ENCODE results near the gene VIL1. TPM values are rescaled to one million over a fixed set of nuclear protein-coding genes. Genes with fewer than 3 reads are reported as not detected.
A peak's percentile ranks its signal among the peaks of the same experiment; 100 is the strongest.

VIL1 gene
- total RNA-seq, 2 donors from 2014 or later = 0.09 TPM; not detected in 1

DNA sequence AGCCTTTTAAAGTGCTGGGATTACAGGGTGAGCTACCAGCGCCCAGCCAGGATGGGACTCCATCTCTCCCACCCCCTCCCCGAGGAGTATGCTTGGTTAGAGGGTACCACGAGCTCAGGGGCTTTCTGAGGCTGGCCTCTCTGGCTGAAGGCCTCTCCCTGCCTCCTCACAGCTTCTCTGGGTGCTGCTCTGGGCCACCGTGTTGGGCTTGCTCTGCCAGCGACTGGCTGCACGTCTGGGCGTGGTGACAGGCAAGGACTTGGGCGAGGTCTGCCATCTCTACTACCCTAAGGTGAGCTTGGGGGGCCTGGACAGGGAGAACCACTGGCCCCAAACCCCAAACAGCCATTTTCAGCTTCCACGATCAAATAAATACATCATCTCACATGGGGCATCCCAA is 33.9 kb upstream of the VIL1 start:
- no peak for DNase-seq (ENCODE audit: low spot score)
- H3K27ac ChIP-seq = no peak overlapping the region

DNA sequence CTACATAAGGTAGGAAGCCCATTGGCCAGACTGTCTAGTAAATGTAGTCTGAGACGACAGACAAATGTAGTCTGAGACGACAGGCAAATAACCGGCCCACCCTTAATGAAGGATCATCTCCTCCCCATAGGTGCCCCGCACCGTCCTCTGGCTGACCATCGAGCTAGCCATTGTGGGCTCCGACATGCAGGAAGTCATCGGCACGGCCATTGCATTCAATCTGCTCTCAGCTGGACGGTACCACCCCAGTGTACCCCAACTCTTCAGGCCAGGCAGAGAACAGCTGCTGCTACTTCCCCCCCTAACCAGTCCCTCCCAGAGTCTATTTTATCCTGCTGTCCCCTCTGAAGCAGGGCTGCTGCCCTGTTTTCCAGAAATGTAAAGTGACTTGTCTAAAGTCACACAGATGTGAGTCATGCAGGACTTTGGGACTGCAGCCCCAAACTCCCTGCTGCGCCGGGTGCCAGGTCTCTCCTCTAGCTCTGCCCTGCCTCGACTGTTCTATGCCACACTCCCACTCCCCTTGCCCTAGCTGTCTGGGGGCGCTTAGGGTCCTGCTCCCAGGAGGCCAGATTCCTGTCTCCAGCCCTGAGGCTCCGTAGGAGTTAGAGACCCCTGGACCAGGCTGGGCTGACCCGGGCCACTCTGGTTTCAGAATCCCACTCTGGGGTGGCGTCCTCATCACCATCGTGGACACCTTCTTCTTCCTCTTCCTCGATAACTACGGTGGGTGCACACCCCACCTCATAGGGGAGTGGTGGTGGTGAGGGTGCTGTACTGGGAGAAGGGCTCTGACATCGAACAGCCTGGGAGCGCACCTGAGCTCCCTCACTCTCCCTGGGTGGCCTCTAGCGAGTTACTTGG is 32.2 kb upstream of the VIL1 start:
- no peaks in the 10 kb centered on the region for H3K36me3 ChIP-seq
- 78% methylated on average over 23 of the region's 23 CpGs for WGBS
- no peaks in the 10 kb centered on the region for H3K27me3 ChIP-seq (replicated peaks; ENCODE audit: insufficient read depth)
- intact Hi-C loops (cut with DNase I) = no loop called here
- no peaks in the 10 kb centered on the region for H3K9me3 ChIP-seq
- H3K27ac ChIP-seq = no peak overlapping the region
- DNase-seq (ENCODE audit: low spot score) = no peak
- no peak overlapping the region for H3K4me3 ChIP-seq
- TF ChIP-seq, protein P1, sequence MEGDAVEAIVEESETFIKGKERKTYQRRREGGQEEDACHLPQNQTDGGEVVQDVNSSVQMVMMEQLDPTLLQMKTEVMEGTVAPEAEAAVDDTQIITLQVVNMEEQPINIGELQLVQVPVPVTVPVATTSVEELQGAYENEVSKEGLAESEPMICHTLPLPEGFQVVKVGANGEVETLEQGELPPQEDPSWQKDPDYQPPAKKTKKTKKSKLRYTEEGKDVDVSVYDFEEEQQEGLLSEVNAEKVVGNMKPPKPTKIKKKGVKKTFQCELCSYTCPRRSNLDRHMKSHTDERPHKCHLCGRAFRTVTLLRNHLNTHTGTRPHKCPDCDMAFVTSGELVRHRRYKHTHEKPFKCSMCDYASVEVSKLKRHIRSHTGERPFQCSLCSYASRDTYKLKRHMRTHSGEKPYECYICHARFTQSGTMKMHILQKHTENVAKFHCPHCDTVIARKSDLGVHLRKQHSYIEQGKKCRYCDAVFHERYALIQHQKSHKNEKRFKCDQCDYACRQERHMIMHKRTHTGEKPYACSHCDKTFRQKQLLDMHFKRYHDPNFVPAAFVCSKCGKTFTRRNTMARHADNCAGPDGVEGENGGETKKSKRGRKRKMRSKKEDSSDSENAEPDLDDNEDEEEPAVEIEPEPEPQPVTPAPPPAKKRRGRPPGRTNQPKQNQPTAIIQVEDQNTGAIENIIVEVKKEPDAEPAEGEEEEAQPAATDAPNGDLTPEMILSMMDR (IDR thresholded peaks at IDR 0.05) = no peak
- TF ChIP-seq POLR2AphosphoS5 (IDR thresholded peaks at IDR 0.05) (no peak), POLR2A (IDR thresholded peaks at IDR 0.05) (no peak)
- no peaks in the 10 kb centered on the region for H3K4me1 ChIP-seq (replicated peaks)

More for the DNA sequence above, 33.9 kb upstream of the VIL1 start:
- Histone ChIP-seq H3K4me3 (no peak overlapping the region), H3K27me3 (replicated peaks; ENCODE audit: insufficient read depth) (no peaks in the 10 kb centered on the region), H3K9me3 (no peaks in the 10 kb centered on the region), H3K36me3 (no peaks in the 10 kb centered on the region), H3K4me1 (replicated peaks) (no peaks in the 10 kb centered on the region)
- TF ChIP-seq POLR2AphosphoS5 (IDR thresholded peaks at IDR 0.05) = no peak
- TF ChIP-seq, protein P1 (IDR thresholded peaks at IDR 0.05) = no peak
- no peak for TF ChIP-seq POLR2A (IDR thresholded peaks at IDR 0.05)
- 86% methylated on average over 8 of the region's 9 CpGs for WGBS
- intact Hi-C loops (cut with DNase I) = no loop called here

DNA sequence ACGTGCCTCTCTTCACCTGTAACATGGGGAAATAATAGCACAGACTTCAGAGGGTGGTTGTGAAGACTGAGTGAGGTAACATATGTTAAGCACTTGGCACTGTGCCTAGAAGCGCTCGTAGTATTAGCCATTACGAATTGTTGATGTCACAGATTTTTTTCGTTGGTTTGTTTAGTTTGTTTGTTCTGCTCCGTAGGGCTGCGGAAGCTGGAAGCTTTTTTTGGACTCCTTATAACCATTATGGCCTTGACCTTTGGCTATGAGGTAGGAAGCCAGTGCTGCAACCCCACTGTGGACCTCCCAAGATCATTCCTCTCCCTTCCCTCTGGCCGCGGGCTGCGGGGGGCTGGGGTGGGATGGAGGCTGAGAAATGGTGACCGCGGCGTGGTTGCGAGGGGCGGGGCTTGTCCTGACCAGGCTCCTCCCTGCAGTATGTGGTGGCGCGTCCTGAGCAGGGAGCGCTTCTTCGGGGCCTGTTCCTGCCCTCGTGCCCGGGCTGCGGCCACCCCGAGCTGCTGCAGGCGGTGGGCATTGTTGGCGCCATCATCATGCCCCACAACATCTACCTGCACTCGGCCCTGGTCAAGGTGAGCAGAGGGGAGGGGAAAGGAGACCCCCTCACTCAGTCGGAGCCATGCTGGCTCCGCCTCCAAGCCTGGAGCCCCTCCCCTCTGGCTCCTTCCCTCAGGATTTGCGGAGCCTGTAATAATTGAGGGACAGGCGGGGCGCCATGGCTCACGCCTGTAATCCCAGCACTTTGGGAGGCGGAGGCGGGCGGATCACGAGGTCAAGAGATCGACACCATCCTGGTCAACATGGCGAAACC is 31.3 kb upstream of the VIL1 start:
- Histone ChIP-seq H3K4me1 (replicated peaks) (no peaks in the 10 kb centered on the region), H3K9me3 (no peaks in the 10 kb centered on the region), H3K27me3 (replicated peaks; ENCODE audit: insufficient read depth) (no peaks in the 10 kb centered on the region), H3K4me3 (peak overlapping the region; percentile 16 to 22), H3K27ac (no peak overlapping the region), H3K36me3 (no peaks in the 10 kb centered on the region)
- intact Hi-C loops (cut with DNase I) = no loop called here
- WGBS = 17% methylated on average over 38 of the region's 38 CpGs
- TF ChIP-seq, protein P1 (IDR thresholded peaks at IDR 0.05) = no peak
- no peak for TF ChIP-seq POLR2AphosphoS5 (IDR thresholded peaks at IDR 0.05)
- TF ChIP-seq POLR2A (IDR thresholded peaks at IDR 0.05) = no peak
- DNase-seq (ENCODE audit: low spot score) = no peak

DNA sequence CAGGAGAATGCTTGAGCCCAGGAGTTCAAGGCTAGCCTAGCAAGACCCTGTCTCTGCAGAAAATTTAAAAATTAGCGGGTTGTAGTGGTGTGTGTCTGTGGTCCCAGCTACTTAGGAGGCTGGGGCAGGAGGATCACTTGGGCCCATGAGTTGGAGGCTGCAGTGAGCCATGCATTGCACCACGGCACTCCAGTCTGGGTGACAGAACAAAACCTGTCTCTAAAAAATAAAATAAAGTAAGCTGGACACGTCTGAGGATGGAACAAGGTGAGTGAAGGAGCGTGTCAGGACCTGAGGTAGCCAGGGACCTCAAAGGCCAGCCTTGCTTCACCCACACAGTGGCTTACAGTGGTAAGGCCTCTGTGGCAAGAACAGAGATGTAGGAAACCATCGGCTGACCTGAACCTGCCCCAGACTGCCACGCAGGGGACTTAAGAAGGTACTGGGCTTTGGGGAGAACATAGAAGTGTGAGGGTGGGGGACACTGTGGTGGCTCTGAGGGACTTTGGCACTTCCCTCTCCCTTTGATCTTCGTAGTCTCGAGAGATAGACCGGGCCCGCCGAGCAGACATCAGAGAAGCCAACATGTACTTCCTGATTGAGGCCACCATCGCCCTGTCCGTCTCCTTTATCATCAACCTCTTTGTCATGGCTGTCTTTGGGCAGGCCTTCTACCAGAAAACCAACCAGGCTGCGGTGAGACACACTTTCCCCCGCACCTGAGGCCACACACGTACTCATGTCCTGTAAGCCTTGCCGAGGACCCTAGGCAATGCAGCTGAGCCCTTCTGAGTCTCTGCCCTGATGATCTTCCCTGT is 29.4 kb upstream of the VIL1 start:
- Histone ChIP-seq H3K27ac (no peak overlapping the region), H3K4me3 (no peak overlapping the region), H3K9me3 (no peaks in the 10 kb centered on the region), H3K27me3 (replicated peaks; ENCODE audit: insufficient read depth) (no peaks in the 10 kb centered on the region), H3K36me3 (no peaks in the 10 kb centered on the region), H3K4me1 (replicated peaks) (no peaks in the 10 kb centered on the region)
- TF ChIP-seq POLR2A (IDR thresholded peaks at IDR 0.05) (no peak), POLR2AphosphoS5 (IDR thresholded peaks at IDR 0.05) (no peak)
- TF ChIP-seq, protein P1 (IDR thresholded peaks at IDR 0.05) = no peak
- DNase-seq (ENCODE audit: low spot score) = no peak
- WGBS = 93% methylated on average over 17 of the region's 17 CpGs
- intact Hi-C loops (cut with DNase I) = no loop called here

Measured in prostate gland (tissue), 2 donors.